GM23338 (cell line): ENCODE measurements around the gene SLC51A. TPM values are rescaled to one million over a fixed set of nuclear protein-coding genes. Genes with fewer than 3 reads are reported as not detected.

Experiments used
- ATAC-seq: fragments of 200-7000 bp; cut with Tn5 transposase; 3 replicates; pipeline ENCODE4 v1.9.1; 2020
- DNase-seq: peaks from one replicate; pipeline ENCODE4 v3.0.0-alpha.2; 2015; ENCODE audit warnings: low spot score
- H2AFZ ChIP-seq: fragments of 200-600 bp; sonication (generic); 2 replicates; pipeline ENCODE4 v1.8.0; 2016; ENCODE audit warnings: antibody characterized with exemption, mild to moderate bottlenecking, moderate library complexity
- H3F3A ChIP-seq: fragments of 200-600 bp; sonication (generic); replicated peaks from 2 replicates; pipeline ENCODE4 v1.8.0; 2017; ENCODE audit warnings: antibody characterized with exemption, mixed run types, low read depth
- H3K27ac ChIP-seq: fragments of 200-600 bp; sonication (generic); 2 replicates; pipeline ENCODE4 v1.6.1; 2016; ENCODE audit warnings: low read depth
- H3K27me3 ChIP-seq: fragments of 200-600 bp; sonication (generic); 2 replicates; pipeline ENCODE4 v1.8.0; 2016; ENCODE audit warnings: mild to moderate bottlenecking, mixed run types, moderate library complexity; ENCODE audit not compliant: insufficient read depth
- H3K36me3 ChIP-seq: fragments of 200-600 bp; sonication (generic); 2 replicates; pipeline ENCODE4 v1.8.0; 2016; ENCODE audit warnings: mild to moderate bottlenecking; ENCODE audit not compliant: insufficient read depth
- H3K4me1 ChIP-seq: fragments of 200-600 bp; sonication (generic); 2 replicates; pipeline ENCODE4 v1.8.0; 2016; ENCODE audit warnings: mild to moderate bottlenecking, moderate library complexity; ENCODE audit not compliant: insufficient read depth
- H3K4me2 ChIP-seq: fragments of 200-600 bp; sonication (generic); 2 replicates; pipeline ENCODE4 v1.7.1; 2017; ENCODE audit warnings: mixed run types
- H3K4me3 ChIP-seq: fragments of 200-600 bp; sonication (generic); 2 replicates; pipeline ENCODE4 v1.6.1; 2016; ENCODE audit warnings: mixed run types
- H3K79me2 ChIP-seq: fragments of 200-600 bp; sonication (generic); replicated peaks from 2 replicates; pipeline ENCODE4 v1.8.0; 2017; ENCODE audit warnings: mild to moderate bottlenecking; ENCODE audit not compliant: insufficient read depth
- H3K9me2 ChIP-seq: fragments of 200-600 bp; sonication (generic); 2 replicates; pipeline ENCODE4 v1.8.0; 2017; ENCODE audit not compliant: insufficient read depth
- H4K20me1 ChIP-seq: fragments of 200-600 bp; sonication (generic); replicated peaks from 2 replicates; pipeline ENCODE4 v1.8.0; 2017; ENCODE audit warnings: mild to moderate bottlenecking; ENCODE audit not compliant: insufficient read depth
- H3K27ac Mint-ChIP-seq: 2 replicates; pipeline ENCODE4 v1.8.0; 2020; ENCODE audit warnings: inconsistent platforms, mild to moderate bottlenecking, moderate library complexity, mixed read lengths
- H3K27me3 Mint-ChIP-seq: 3 replicates; pipeline ENCODE4 v1.8.0; 2022; ENCODE audit warnings: low read depth, mild to moderate bottlenecking, moderate library complexity, mixed read lengths, inconsistent platforms; ENCODE audit not compliant: insufficient read depth, poor library complexity
- H3K36me3 Mint-ChIP-seq: 3 replicates; pipeline ENCODE4 v1.8.0; 2021; ENCODE audit warnings: low read depth, mild to moderate bottlenecking, inconsistent platforms, moderate library complexity, mixed read lengths
- H3K4me1 Mint-ChIP-seq: 3 replicates; pipeline ENCODE4 v1.8.0; 2020; ENCODE audit warnings: mild to moderate bottlenecking, inconsistent platforms, mixed read lengths
- H3K4me3 Mint-ChIP-seq: 3 replicates; pipeline ENCODE4 v1.8.0; 2021; ENCODE audit warnings: moderate library complexity, mild to moderate bottlenecking, inconsistent platforms, mixed read lengths
- H3K9me3 Mint-ChIP-seq: 3 replicates; pipeline ENCODE4 v1.8.0; 2020; ENCODE audit warnings: moderate library complexity, mild to moderate bottlenecking, inconsistent platforms, mixed read lengths
- CTCF ChIP-seq, 2 experiments: fragments of 200-600 bp in 1 of 2; sonication (generic) in 1 of 2; conservative IDR thresholded peaks; 2 replicates each; pipeline versions ENCODE4 v1.5.1 to v1.6.1; 2016 to 2017; ENCODE audit warnings: antibody characterized with exemption in 2 of 2, low read depth in 2 of 2, mild to moderate bottlenecking in 2 of 2, moderate library complexity in 1 of 2
- ETS1 ChIP-seq: IDR thresholded peaks from 2 replicates; pipeline ENCODE4 v1.6.1; 2016; ENCODE audit warnings: antibody characterized with exemption
- EZH2 ChIP-seq: fragments of 200-600 bp; sonication (generic); IDR thresholded peaks from one replicate; pipeline ENCODE4 v1.8.0; 2017; ENCODE audit warnings: antibody characterized with exemption, mild to moderate bottlenecking, low read depth; ENCODE audit not compliant: unreplicated experiment
- EZH2phosphoT487 ChIP-seq: fragments of 200-600 bp; sonication (generic); IDR thresholded peaks from one replicate; pipeline ENCODE4 v1.8.1; 2018; ENCODE audit warnings: antibody characterized with exemption; ENCODE audit not compliant: unreplicated experiment
- NANOG ChIP-seq: IDR thresholded peaks from 2 replicates; pipeline ENCODE4 v1.6.1; 2016; ENCODE audit warnings: antibody characterized with exemption, borderline replicate concordance
- POLR2AphosphoS5 ChIP-seq: IDR thresholded peaks from 2 replicates; pipeline ENCODE4 v1.6.1; 2016; ENCODE audit warnings: antibody characterized with exemption, low read depth
- REST ChIP-seq: IDR thresholded peaks from one replicate; pipeline ENCODE4 v1.6.1; 2018; ENCODE audit warnings: antibody characterized with exemption; ENCODE audit not compliant: unreplicated experiment
- STAT1 ChIP-seq: IDR thresholded peaks from one replicate; pipeline ENCODE4 v1.6.1; 2016; ENCODE audit warnings: antibody characterized with exemption; ENCODE audit not compliant: unreplicated experiment
- ZNF114 ChIP-seq: fragments of 250-450 bp; sonication (Bioruptor Pico); IDR thresholded peaks from 2 replicates; pipeline ENCODE4 v1.5.0; 2020; ENCODE audit warnings: mild to moderate bottlenecking, moderate library complexity
- ZNF462 ChIP-seq: fragments of 250-450 bp; sonication (Bioruptor Pico); IDR thresholded peaks from 2 replicates; pipeline ENCODE4 v1.5.0; 2020; ENCODE audit warnings: mild to moderate bottlenecking, moderate library complexity
- polyA plus RNA-seq: library from polyadenylated mRNA; unstranded; fragments of >200 nt; fragmentation: Nextera tagmentation; extraction: Ambion mirVana; gene quantifications from 2 replicates; pipeline ENCODE4 v1.2.1, GENCODE V29; 2016
- total RNA-seq: library from RNA; depleted of rRNA; stranded (reverse); fragments of >200 nt; shearing (Covaris generic); gene quantifications from 2 replicates; pipeline ENCODE4 v1.2.3, GENCODE V29; 2014

SLC51A gene
- total and polyA plus RNA-seq, 2 experiments from 2014 or later, result 4.0 to 6.7 TPM

- TF ChIP-seq CTCF (conservative IDR thresholded peaks at IDR 0.05; ENCODE audit: low read depth in 2 of 2), result peak; percentile 20 to 27; a peak in 3 of 4 replicates
- no peak for TF ChIP-seq EZH2
- TF ChIP-seq ETS1, result no peak
- no peak for TF ChIP-seq STAT1
- peak; percentile 37; the same call in 1 of the 2 replicates for TF ChIP-seq POLR2AphosphoS5
- TF ChIP-seq ZNF114, result no peak
Measured at GRCh38 chr3:196179380-196180308, 36.7 kb upstream of the SLC51A start (continued).

- DNase-seq (no peak), ATAC-seq (no peak)
- no peaks in the 10 kb centered on the region for H3K27me3 Mint-ChIP-seq
- Histone ChIP-seq H3K4me2 (no peak overlapping the region), H2AFZ (peak overlapping the region; percentile 67), H3K9me2 (no peaks in the 10 kb centered on the region), H3K27ac (no peak overlapping the region), H3K27me3 (no peaks in the 10 kb centered on the region), H3F3A (no peaks in the 10 kb centered on the region), H3K79me2 (no peaks in the 10 kb centered on the region), H3K36me3 (no peaks in the 10 kb centered on the region), H3K4me1 (peaks cover 15% of the 10 kb centered on the region), H3K4me3 (no peak overlapping the region), H4K20me1 (no peaks in the 10 kb centered on the region)
- no peak overlapping the region for H3K4me3 Mint-ChIP-seq
- H3K9me3 Mint-ChIP-seq, result no peaks in the 10 kb centered on the region
- no peak overlapping the region for H3K27ac Mint-ChIP-seq
- TF ChIP-seq ZNF462 (CRISPR knock-in tag) (no peak), REST (no peak), EZH2 (no peak), NANOG (no peak), POLR2AphosphoS5 (no peak), EZH2phosphoT487 (no peak)
- H3K36me3 Mint-ChIP-seq, result no peaks in the 10 kb centered on the region
- H3K4me1 Mint-ChIP-seq, result peaks cover 22% of the 10 kb centered on the region
Measured at GRCh38 chr3:196180346-196180745, 36.0 kb upstream of the SLC51A start.
